Measurements from ENCODE around the gene TMC4. TPM values are rescaled to one million over a fixed set of nuclear protein-coding genes. Genes with fewer than 3 reads are reported as not detected.

Gene TMC4
- polyA plus RNA-seq, 1 donor (not counting 4 experiments of a cell fraction or from before 2014, with no cell fraction given) = 1.5 TPM

- dilution Hi-C loops (cut with MboI; ENCODE audit: extremely low pct_ligation_motif_present, low sequenced_read_pairs) = no loop called here
Observed at GRCh38 chr19:54162884-54163283, 10.1 kb downstream of the TMC4 start.

DNA sequence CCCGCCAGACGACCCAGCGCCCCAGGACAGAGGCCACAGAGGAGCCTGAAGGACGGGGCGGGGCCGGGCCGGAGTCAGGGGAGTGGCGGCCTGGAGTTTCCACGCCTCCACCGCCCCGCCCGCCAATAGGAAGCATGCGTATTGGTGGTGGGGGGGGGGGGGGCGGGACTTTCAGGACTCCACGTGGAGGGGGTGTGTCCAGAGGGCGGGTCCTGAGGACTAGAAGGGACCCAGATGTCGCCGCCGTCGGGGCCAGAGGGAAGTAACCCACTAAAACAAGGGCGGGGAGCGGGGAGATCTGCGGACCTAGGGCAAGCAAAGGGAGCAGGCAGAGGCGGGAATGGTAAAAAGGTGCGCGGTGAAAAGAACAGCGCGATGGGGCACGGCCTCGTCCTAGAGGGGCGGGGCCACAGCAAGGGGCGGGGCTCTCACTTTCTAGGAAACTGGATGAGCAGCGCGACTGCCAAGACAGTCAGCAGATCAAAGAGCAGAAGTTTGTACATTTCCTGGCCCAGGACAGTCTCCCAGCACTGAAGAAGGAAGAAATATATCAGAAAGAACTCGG, 10.6 kb downstream of the TMC4 start:
- FAIRE-seq (no peak), DNase-seq (ENCODE audit: low read depth, low spot score) (no peak)
- Histone ChIP-seq H3K4me1 (ENCODE audit: control insufficient read depth, extremely low read depth, insufficient read depth, low read length) (peaks cover 24% of the 10 kb centered on the region), H3K9me3 (ENCODE audit: control insufficient read depth, low read depth, low read length) (no peaks in the 10 kb centered on the region), H3K36me3 (ENCODE audit: control insufficient read depth in 2 of 2, extremely low read depth in 1 of 2, insufficient read depth in 2 of 2, low read length in 2 of 2) (peaks cover 1 to 7% of the 10 kb centered on the region in 2 experiments), H3K27ac (ENCODE audit: control insufficient read depth, insufficient read depth, low read length) (no peak overlapping the region), H2AFZ (ENCODE audit: control insufficient read depth, low read length) (no peak overlapping the region), H3K27me3 (ENCODE audit: control insufficient read depth, extremely low read depth, insufficient read depth, low read length) (no peaks in the 10 kb centered on the region), H3K9ac (ENCODE audit: control insufficient read depth, extremely low read depth, insufficient read depth, low read length) (no peak overlapping the region), H3K79me2 (ENCODE audit: control insufficient read depth, insufficient read depth, low read length) (peaks cover 7% of the 10 kb centered on the region), H3K9me1 (ENCODE audit: control insufficient read depth, extremely low read depth, insufficient read depth, low read length) (no peaks in the 10 kb centered on the region), H3K4me3 (ENCODE audit: control insufficient read depth in 2 of 3, extremely low read depth in 1 of 3, insufficient read depth in 2 of 3, low read depth in 1 of 3, low read length in 3 of 3) (peak overlapping the region; percentile 38 to 50 (median 39)), H4K20me1 (ENCODE audit: control insufficient read depth, extremely low read depth, insufficient read depth, low read length) (no peaks in the 10 kb centered on the region), H3K4me2 (ENCODE audit: control insufficient read depth, extremely low read depth, insufficient read depth, low read depth, low read length) (peak overlapping the region; percentile 18)
- dilution Hi-C loops (cut with MboI; ENCODE audit: extremely low pct_ligation_motif_present, low sequenced_read_pairs) = no loop called here
- TF ChIP-seq, protein P1, sequence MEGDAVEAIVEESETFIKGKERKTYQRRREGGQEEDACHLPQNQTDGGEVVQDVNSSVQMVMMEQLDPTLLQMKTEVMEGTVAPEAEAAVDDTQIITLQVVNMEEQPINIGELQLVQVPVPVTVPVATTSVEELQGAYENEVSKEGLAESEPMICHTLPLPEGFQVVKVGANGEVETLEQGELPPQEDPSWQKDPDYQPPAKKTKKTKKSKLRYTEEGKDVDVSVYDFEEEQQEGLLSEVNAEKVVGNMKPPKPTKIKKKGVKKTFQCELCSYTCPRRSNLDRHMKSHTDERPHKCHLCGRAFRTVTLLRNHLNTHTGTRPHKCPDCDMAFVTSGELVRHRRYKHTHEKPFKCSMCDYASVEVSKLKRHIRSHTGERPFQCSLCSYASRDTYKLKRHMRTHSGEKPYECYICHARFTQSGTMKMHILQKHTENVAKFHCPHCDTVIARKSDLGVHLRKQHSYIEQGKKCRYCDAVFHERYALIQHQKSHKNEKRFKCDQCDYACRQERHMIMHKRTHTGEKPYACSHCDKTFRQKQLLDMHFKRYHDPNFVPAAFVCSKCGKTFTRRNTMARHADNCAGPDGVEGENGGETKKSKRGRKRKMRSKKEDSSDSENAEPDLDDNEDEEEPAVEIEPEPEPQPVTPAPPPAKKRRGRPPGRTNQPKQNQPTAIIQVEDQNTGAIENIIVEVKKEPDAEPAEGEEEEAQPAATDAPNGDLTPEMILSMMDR (optimal IDR thresholded peaks at IDR 0.05 in 1 of 3, IDR thresholded peaks at IDR 0.05 in 1 of 3, conservative IDR thresholded peaks at IDR 0.05 in 1 of 3; ENCODE audit: extremely low read depth in 1 of 3, insufficient read depth in 2 of 3, low read length in 3 of 3) = no peak
- TF ChIP-seq EZH2 (IDR thresholded peaks at IDR 0.05; ENCODE audit: low read length) = no peak

More at GRCh38 chr19:54162884-54163283, 10.1 kb downstream of the TMC4 start:
- no peaks in the 10 kb centered on the region for H3K9me3 ChIP-seq (ENCODE audit: control insufficient read depth, low read depth, low read length)
- FAIRE-seq (no peak), DNase-seq (ENCODE audit: low read depth, low spot score) (no peak)
- H3K4me1 ChIP-seq (ENCODE audit: control insufficient read depth, extremely low read depth, insufficient read depth, low read length) = peaks cover 24% of the 10 kb centered on the region
- peak overlapping the region; percentile 18 for H3K4me2 ChIP-seq (ENCODE audit: control insufficient read depth, extremely low read depth, insufficient read depth, low read depth, low read length)
- no peaks in the 10 kb centered on the region for H4K20me1 ChIP-seq (ENCODE audit: control insufficient read depth, extremely low read depth, insufficient read depth, low read length)
- H3K4me3 ChIP-seq (ENCODE audit: control insufficient read depth in 2 of 3, extremely low read depth in 1 of 3, insufficient read depth in 2 of 3, low read depth in 1 of 3, low read length in 3 of 3) = peak overlapping the region; percentile 38 to 50 (median 39)
- peaks cover 1 to 2% of the 10 kb centered on the region in 2 experiments for H3K36me3 ChIP-seq (ENCODE audit: control insufficient read depth in 2 of 2, extremely low read depth in 1 of 2, insufficient read depth in 2 of 2, low read length in 2 of 2)
- H3K9ac ChIP-seq (ENCODE audit: control insufficient read depth, extremely low read depth, insufficient read depth, low read length) = no peak overlapping the region
- no peaks in the 10 kb centered on the region for H3K27me3 ChIP-seq (ENCODE audit: control insufficient read depth, extremely low read depth, insufficient read depth, low read length)
- no peak overlapping the region for H2AFZ ChIP-seq (ENCODE audit: control insufficient read depth, low read length)
- peaks cover 7% of the 10 kb centered on the region for H3K79me2 ChIP-seq (ENCODE audit: control insufficient read depth, insufficient read depth, low read length)
- TF ChIP-seq, protein P1 (optimal IDR thresholded peaks at IDR 0.05 in 1 of 3, IDR thresholded peaks at IDR 0.05 in 1 of 3, conservative IDR thresholded peaks at IDR 0.05 in 1 of 3; ENCODE audit: extremely low read depth in 1 of 3, insufficient read depth in 2 of 3, low read length in 3 of 3) = no peak
- TF ChIP-seq EZH2 (IDR thresholded peaks at IDR 0.05; ENCODE audit: low read length) = no peak
- no peak overlapping the region for H3K27ac ChIP-seq (ENCODE audit: control insufficient read depth, insufficient read depth, low read length)
- H3K9me1 ChIP-seq (ENCODE audit: control insufficient read depth, extremely low read depth, insufficient read depth, low read length) = no peaks in the 10 kb centered on the region
